GM21390 (cell line): ENCODE data around the gene DHX38.

ENCODE experiments used
- ATAC-seq: cut with Tn5 transposase; IDR thresholded peaks from one replicate; pipeline ENCODE4 v1.9.1; 2021; ENCODE audit not compliant: unreplicated experiment

The DHX38 gene

DNA sequence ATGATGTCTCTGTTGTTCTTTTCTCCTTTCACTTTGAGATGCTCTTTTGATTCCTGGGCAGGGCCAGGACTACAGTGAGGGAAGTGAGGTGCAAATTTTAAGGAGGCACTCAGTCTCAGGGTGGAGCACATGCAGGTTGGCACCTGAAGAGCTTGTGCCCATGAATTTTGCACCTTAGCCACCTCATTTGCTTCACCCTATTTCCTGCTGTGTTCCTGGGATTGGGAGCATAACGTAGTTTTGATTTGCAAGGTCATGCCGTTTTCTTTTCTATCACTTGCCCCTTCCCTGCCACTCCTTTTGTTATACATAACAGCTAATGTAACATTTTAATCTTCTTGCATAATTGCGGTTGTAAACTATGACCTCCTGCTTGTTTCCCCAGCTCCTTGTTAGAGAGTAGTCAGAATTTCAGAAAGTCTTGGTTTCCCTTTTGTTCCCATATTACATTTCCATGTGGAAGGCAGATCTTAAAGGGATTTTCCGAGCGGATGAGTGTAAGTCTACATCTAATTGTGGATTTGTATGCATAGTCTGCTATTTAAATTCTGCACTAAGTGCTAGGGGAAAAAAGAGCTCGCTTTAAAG, 68.6 kb downstream of the DHX38 start:
- no peak for ATAC-seq
